Keratinocyte (primary cell): ENCODE data around the gene LY6G5B. TPM values are rescaled to one million over a fixed set of nuclear protein-coding genes. Genes with fewer than 3 reads are reported as not detected.

ENCODE experiments used
- DNase-seq: peaks from one replicate; pipeline ENCODE4 v3.0.0-alpha.2; 2011; ENCODE audit warnings: low read depth, missing footprints, low spot score
- FAIRE-seq: peaks from 2 replicates; lab custom pipeline; 2011; peaks lifted over from hg19 to GRCh38; lab: Jason Lieb, UNC
- H2AFZ ChIP-seq: 2 replicates; pipeline ENCODE4 v1.6.0; 2012; ENCODE audit warnings: low read length, control low read depth, inconsistent platforms; ENCODE audit not compliant: control insufficient read depth
- H3K27ac ChIP-seq: 2 replicates; pipeline ENCODE4 v1.5.1; 2011; ENCODE audit warnings: low read length; ENCODE audit not compliant: control insufficient read depth, insufficient read depth
- H3K27me3 ChIP-seq: 3 replicates; pipeline ENCODE4 v1.6.0; 2011; ENCODE audit warnings: low read length; ENCODE audit not compliant: control insufficient read depth, insufficient read depth; ENCODE audit errors: extremely low read depth
- H3K36me3 ChIP-seq, 2 experiments: 2 replicates in 1 of 2; 3 replicates in 1 of 2; pipeline ENCODE4 v1.5.1; 2011; ENCODE audit warnings: low read length in 2 of 2, mild to moderate bottlenecking in 1 of 2; ENCODE audit not compliant: control insufficient read depth in 2 of 2, insufficient read depth in 2 of 2; ENCODE audit errors: extremely low read depth in 1 of 2
- H3K4me1 ChIP-seq: 3 replicates; pipeline ENCODE4 v1.5.1; 2011; ENCODE audit warnings: low read length; ENCODE audit not compliant: control insufficient read depth, insufficient read depth; ENCODE audit errors: extremely low read depth
- H3K4me2 ChIP-seq: 3 replicates; pipeline ENCODE4 v1.6.0; 2011; ENCODE audit warnings: low read depth, low read length; ENCODE audit not compliant: control insufficient read depth, insufficient read depth; ENCODE audit errors: extremely low read depth
- H3K4me3 ChIP-seq, 3 experiments: fragments of 200-600 bp in 1 of 3; sonication (generic) in 1 of 3; 2 replicates in 2 of 3; 3 replicates in 1 of 3; pipeline ENCODE4 v1.5.1; 2011 to 2016; ENCODE audit warnings: low read length in 3 of 3, mild to moderate bottlenecking in 3 of 3, control low read depth in 2 of 3, inconsistent platforms in 1 of 3, low read depth in 1 of 3, mixed read lengths in 1 of 3, mixed run types in 1 of 3, moderate library complexity in 1 of 3; ENCODE audit not compliant: control insufficient read depth in 2 of 3, insufficient read depth in 2 of 3; ENCODE audit errors: extremely low read depth in 1 of 3
- H3K79me2 ChIP-seq: 2 replicates; pipeline ENCODE4 v1.6.0; 2012; ENCODE audit warnings: low read length; ENCODE audit not compliant: control insufficient read depth, insufficient read depth
- H3K9ac ChIP-seq: 3 replicates; pipeline ENCODE4 v1.6.0; 2011; ENCODE audit warnings: low read length; ENCODE audit not compliant: control insufficient read depth, insufficient read depth; ENCODE audit errors: extremely low read depth
- H3K9me1 ChIP-seq: 3 replicates; pipeline ENCODE4 v1.6.0; 2011; ENCODE audit warnings: low read length; ENCODE audit not compliant: control insufficient read depth, insufficient read depth; ENCODE audit errors: extremely low read depth
- H3K9me3 ChIP-seq: 2 replicates; pipeline ENCODE4 v1.5.1; 2012; ENCODE audit warnings: low read depth, low read length; ENCODE audit not compliant: control insufficient read depth
- H4K20me1 ChIP-seq: 3 replicates; pipeline ENCODE4 v1.6.0; 2011; ENCODE audit warnings: low read length; ENCODE audit not compliant: control insufficient read depth, insufficient read depth; ENCODE audit errors: extremely low read depth
- CTCF ChIP-seq, 3 experiments: IDR thresholded peaks in 1 of 3; conservative IDR thresholded peaks in 1 of 3; optimal IDR thresholded peaks in 1 of 3; 2 replicates in 2 of 3; 3 replicates in 1 of 3; pipeline versions ENCODE3 to v1.5.1; 2011; ENCODE audit warnings: low read length in 3 of 3, mild to moderate bottlenecking in 3 of 3, moderate library complexity in 2 of 3, control low read depth in 1 of 3, inconsistent platforms in 1 of 3; ENCODE audit not compliant: insufficient read depth in 2 of 3; ENCODE audit errors: extremely low read depth in 1 of 3
- EZH2 ChIP-seq: IDR thresholded peaks from one replicate; pipeline ENCODE4 v1.6.1; 2012; ENCODE audit warnings: inconsistent platforms, mild to moderate bottlenecking, low read length, moderate library complexity
- dilution Hi-C: fragments of 300-500 bp; cut with MboI; formaldehyde crosslinking; loops from one replicate; pipeline ENCODE4 v1.7.0; 2020; ENCODE audit warnings: low sequenced_read_pairs; ENCODE audit not compliant: extremely low pct_ligation_motif_present
- polyA plus RNA-seq, 5 experiments: library from polyadenylated mRNA; depleted of rRNA in 3 of 5; stranded (reverse) in 3 of 5; stranded (forward) in 1 of 5; unstranded in 1 of 5; fragments of >200 nt; gene quantifications; 1 replicate in 1 of 5; 2 replicates in 3 of 5; 3 replicates in 1 of 5; pipeline versions ENCODE4 v1.2.1 to v1.2.3, GENCODE V29; 2011 to 2012; ENCODE audit warnings: missing spikeins in 2 of 5, low read depth in 1 of 5, low replicate concordance in 1 of 5

LY6G5B gene
- polyA plus RNA-seq, 1 donor (not counting 4 experiments of a cell fraction or from before 2014, with no cell fraction given) = 5.2 TPM

GRCh38 chr6:31706599-31706998 lies 36.8 kb downstream of the LY6G5B start, which contains the start of gene LY6G6F:
Gene LY6G6F, plus strand, starts transcription at chr6:31706866. Its CDS starts 41 bp downstream, at chr6:31706907.
- no peak for FAIRE-seq
- TF ChIP-seq EZH2 (no peak), CTCF (optimal IDR thresholded peaks at IDR 0.05 in 1 of 3, IDR thresholded peaks at IDR 0.05 in 1 of 3, conservative IDR thresholded peaks at IDR 0.05 in 1 of 3; ENCODE audit: extremely low read depth in 1 of 3, insufficient read depth in 2 of 3, low read length in 3 of 3) (no peak)
- H3K4me2 ChIP-seq = no peak within 1 kb of the TSS

GRCh38 chr6:31707701-31708100 lies 37.9 kb downstream of the LY6G5B start:
- H3K27me3 ChIP-seq = no peaks in the 10 kb centered on the region
- no peak overlapping the region for H3K4me3 ChIP-seq
- H3K9me3 ChIP-seq = no peaks in the 10 kb centered on the region
- H3K79me2 ChIP-seq = no peaks in the 10 kb centered on the region
- no peaks in the 10 kb centered on the region for H4K20me1 ChIP-seq
- H3K36me3 ChIP-seq = no peaks in the 10 kb centered on the region
- no peak for DNase-seq
- FAIRE-seq = no peak
- peaks cover 20% of the 10 kb centered on the region for H3K4me1 ChIP-seq
- H3K9me1 ChIP-seq = no peaks in the 10 kb centered on the region
- dilution Hi-C loops = no loop called here
- no peak overlapping the region for H3K27ac ChIP-seq
- TF ChIP-seq EZH2 = no peak
- no peak for TF ChIP-seq CTCF (optimal IDR thresholded peaks at IDR 0.05 in 1 of 3, IDR thresholded peaks at IDR 0.05 in 1 of 3, conservative IDR thresholded peaks at IDR 0.05 in 1 of 3; ENCODE audit: extremely low read depth in 1 of 3, insufficient read depth in 2 of 3, low read length in 3 of 3)
- H3K4me2 ChIP-seq = no peak overlapping the region
- no peak overlapping the region for H3K9ac ChIP-seq
- H2AFZ ChIP-seq = no peak overlapping the region

More at GRCh38 chr6:31706599-31706998, 36.8 kb downstream of the LY6G5B start, which contains the start of gene LY6G6F:
- peaks cover 16% of the 10 kb centered on the region for H3K4me1 ChIP-seq
- H3K4me3 ChIP-seq = no peak within 1 kb of the TSS
- peaks cover 11% of the 10 kb centered on the region for H3K79me2 ChIP-seq
- dilution Hi-C loops = no loop called here
- no peak within 1 kb of the TSS for H2AFZ ChIP-seq
- no peaks in the 10 kb centered on the region for H3K36me3 ChIP-seq
- H3K9me1 ChIP-seq = no peaks in the 10 kb centered on the region
- no peaks in the 10 kb centered on the region for H4K20me1 ChIP-seq
- no peak for DNase-seq
- H3K27ac ChIP-seq = no peak within 1 kb of the TSS
- no peaks in the 10 kb centered on the region for H3K27me3 ChIP-seq
- H3K9ac ChIP-seq = no peak within 1 kb of the TSS
- H3K9me3 ChIP-seq = no peaks in the 10 kb centered on the region
